ENCODE data around the gene ME2.
"Not testable (repeated sequence)": the region's sequence is repeated elsewhere in the genome, so short reads cannot be mapped to it uniquely, and the experiment has no call there.

The ME2 gene

GRCh38 chr18:50994031-50994430 lies 115.1 kb downstream of the ME2 start:
- H3K9ac ChIP-seq (ENCODE audit: low read length in 2 of 2) = no peak overlapping the region
- no peaks in the 10 kb centered on the region for H3K36me3 ChIP-seq (ENCODE audit: control insufficient read depth in 2 of 2, insufficient read depth in 2 of 2, low read length in 2 of 2)
- no peak overlapping the region for H3K4me3 ChIP-seq (ENCODE audit: low read length in 2 of 2)
- no peaks in the 10 kb centered on the region for H3K9me3 ChIP-seq (ENCODE audit: control insufficient read depth in 2 of 2, low read length in 2 of 2)
- H3K27me3 ChIP-seq (ENCODE audit: control insufficient read depth in 1 of 2, insufficient read depth in 2 of 2, low read length in 2 of 2) = no peaks in the 10 kb centered on the region
- H3K4me1 ChIP-seq (ENCODE audit: control insufficient read depth, insufficient read depth, low read length) = no peaks in the 10 kb centered on the region
- H3K27ac ChIP-seq (ENCODE audit: low read length) = no peak overlapping the region

- H3K27me3 ChIP-seq (ENCODE audit: control insufficient read depth in 1 of 2, insufficient read depth in 2 of 2, low read length in 2 of 2); H3K27ac ChIP-seq (ENCODE audit: low read length); H3K36me3 ChIP-seq (ENCODE audit: control insufficient read depth in 2 of 2, insufficient read depth in 2 of 2, low read length in 2 of 2); H3K9me3 ChIP-seq (ENCODE audit: control insufficient read depth in 2 of 2, low read length in 2 of 2); H3K9ac ChIP-seq (ENCODE audit: low read length in 2 of 2); H3K4me1 ChIP-seq (ENCODE audit: control insufficient read depth, insufficient read depth, low read length); H3K4me3 ChIP-seq (ENCODE audit: low read length in 2 of 2): not testable (repeated sequence)
These were observed 124.3 kb downstream of the ME2 start for GRCh38 chr18:51003174-51003573.
